GM18909 (cell line): ENCODE measurements around the gene ATP10D.

Source experiments
- ATAC-seq: cut with Tn5 transposase; IDR thresholded peaks from one replicate; pipeline ENCODE4 v1.9.1; 2021; ENCODE audit warnings: mild to moderate bottlenecking; ENCODE audit not compliant: unreplicated experiment, poor library complexity

Gene ATP10D

GRCh38 chr4:47485047-47485692 is at the start of gene ATP10D:
TSS of gene ATP10D (plus strand) at chr4:47485275. CDS start at chr4:47512541, 27,266 bp downstream.
- peak; percentile 99 for ATAC-seq

DNA sequence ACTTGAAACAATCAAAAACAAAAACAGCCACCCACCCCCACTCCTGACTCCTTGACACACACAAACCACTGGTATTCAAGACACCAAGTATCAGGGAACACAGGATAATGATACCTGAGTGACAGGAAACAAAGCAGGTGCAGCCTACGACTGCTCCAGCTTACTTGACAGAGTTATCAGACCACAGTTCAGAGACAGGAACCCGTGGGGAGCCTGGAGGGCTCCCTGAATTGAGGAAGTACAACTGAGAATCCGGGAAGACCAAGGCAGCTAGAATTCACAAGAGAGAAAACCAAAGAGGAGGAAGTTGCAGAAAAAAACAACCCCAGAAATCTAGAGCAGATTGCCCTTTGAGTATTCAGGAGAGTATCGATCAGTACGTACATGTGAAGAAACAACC is 42.1 kb upstream of the ATP10D start:
- ATAC-seq: peak; percentile 82

- ATAC-seq: no peak
Measured at GRCh38 chr4:47444031-47444430, 41.0 kb upstream of the ATP10D start.

- ATAC-seq: no peak
Measured at GRCh38 chr4:47451657-47452056, 33.4 kb upstream of the ATP10D start.

- ATAC-seq: peak; percentile 26
Measured at GRCh38 chr4:47462799-47463234, 22.3 kb upstream of the ATP10D start.

DNA sequence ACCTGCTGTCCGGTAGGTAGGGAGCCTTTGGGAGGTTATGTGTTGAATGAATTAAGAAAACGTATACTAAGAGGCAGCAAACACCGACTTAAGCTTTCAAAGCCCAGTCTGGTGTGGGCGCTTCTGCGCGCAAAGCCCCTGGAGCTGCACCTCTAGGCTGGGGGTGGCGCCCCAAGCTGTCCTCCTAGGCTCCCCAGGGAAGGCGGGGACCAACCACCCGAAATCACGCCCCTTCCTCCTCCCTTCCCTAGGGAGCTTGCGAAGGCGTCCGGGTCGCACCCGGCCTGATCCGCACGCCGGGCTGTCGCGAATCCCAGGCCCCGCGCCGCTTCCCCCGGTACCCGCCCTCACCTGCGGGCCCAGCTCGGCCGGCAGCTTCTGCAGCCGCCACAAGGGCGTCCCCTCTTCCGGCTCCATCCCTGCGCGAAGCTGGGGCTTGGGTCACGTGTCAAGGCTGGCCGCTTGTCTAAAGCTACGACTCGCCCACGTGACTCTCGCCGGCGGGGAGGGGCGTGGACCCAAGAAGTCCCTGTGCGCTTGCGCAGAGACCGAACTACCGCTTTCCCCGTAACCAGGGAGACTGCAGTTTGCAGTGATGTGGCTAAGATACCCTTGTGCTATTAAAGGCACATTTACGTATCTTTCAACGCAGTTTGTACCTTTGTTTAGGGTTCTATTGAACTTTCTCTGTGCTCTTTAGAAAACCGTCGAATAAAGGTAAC is 21.7 kb upstream of the ATP10D start, which contains the start of gene COMMD8:
Gene COMMD8, minus strand, starts transcription at position 468 of the 722 bp plus-strand sequence. Its CDS starts 51 bp downstream, at position 417.
- peak; percentile 95 for ATAC-seq

DNA sequence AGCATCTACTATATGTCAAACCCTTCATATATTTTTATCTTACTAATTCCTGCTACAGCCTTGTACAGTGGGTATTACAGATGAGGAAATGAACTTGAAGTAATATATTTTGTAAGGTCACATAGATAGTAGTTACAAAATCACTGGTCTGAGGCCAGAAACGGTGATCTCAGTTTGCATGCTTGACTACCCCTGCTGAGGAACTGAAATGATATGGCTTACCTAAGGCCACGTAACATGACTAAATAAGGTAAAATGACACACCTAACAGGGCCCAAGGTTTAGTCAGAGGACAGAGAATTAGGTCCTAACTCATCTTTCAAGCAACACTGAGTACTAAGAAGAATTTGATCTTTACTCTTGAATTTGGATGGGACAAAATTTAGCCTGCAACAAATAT is 20.1 kb upstream of the ATP10D start:
- ATAC-seq: peak; percentile 31

DNA sequence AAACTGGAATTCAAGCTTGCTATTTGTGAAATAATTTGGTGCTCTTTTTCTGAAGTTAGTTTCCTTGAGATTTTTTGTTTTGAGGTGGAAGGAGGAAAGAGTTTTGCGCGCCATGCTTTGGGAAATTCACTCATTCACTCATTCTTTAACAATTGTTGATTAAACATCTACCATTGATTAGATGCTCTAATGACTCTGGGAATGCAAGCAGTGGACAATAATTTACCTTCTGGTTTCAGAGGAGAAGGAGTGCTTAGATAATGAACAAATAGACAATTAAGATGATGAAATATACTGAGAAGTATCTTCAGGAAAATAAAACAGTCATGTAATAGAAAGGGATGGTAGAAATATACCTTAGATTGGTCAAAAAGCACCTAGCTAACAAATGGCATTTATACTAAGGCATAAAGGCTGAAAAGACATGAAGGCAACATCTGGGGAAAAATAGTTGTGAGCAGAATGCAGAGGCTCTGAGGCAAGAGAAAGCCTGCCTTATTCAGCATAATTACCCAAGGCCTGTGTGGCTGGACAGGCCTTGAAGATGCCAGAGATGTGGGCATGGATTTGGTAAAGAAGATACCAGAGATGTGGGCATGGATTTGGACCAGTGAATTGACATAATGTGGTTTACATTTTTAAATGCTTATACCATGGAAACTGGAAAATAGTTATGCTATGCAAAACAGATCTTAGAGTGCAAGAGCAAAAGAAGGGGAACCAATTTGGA is 18.9 kb upstream of the ATP10D start:
- ATAC-seq: no peak

GRCh38 chr4:47468706-47469365 is 16.2 kb upstream of the ATP10D start:
- no peak for ATAC-seq

DNA sequence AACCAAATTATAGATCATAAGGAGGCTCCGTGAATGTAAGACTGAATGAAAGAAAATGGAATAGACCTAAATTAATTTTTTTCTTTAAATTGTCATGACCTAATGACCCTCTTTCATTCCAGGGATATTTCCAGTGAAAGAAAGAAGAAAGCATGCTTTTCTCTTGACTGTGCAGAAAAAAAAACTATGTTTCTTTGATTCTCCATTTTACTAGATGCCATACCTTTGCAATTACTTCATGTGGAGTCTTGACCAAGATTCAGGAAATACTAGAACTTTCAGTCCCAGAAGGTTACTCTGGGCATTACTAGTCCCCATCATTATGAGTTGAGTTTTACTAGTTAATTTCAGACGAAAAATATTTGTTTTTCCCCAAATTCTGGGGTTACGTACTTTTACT is 15.1 kb upstream of the ATP10D start:
- no peak for ATAC-seq

DNA sequence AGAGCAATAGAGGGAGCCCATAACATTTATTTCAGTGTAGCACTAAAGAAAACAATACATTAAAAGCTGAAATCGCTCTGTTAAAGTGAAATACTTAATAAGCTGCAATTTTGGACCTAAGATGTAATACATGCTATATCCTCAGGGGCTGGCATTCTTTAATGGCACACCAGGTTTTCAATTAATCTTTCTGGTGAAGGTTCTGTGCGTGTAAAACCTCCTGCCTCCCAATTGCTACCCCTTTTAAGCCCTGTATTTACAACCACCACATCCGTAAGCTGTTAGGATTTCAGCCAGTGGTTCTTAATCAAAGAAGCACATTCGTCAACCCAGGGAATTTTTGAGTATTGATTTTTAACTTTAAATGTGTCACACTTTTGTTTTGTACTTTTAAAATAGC is 14.0 kb upstream of the ATP10D start:
- ATAC-seq: no peak

- no peak for ATAC-seq
Measured at GRCh38 chr4:47471591-47471990, 13.5 kb upstream of the ATP10D start.

DNA sequence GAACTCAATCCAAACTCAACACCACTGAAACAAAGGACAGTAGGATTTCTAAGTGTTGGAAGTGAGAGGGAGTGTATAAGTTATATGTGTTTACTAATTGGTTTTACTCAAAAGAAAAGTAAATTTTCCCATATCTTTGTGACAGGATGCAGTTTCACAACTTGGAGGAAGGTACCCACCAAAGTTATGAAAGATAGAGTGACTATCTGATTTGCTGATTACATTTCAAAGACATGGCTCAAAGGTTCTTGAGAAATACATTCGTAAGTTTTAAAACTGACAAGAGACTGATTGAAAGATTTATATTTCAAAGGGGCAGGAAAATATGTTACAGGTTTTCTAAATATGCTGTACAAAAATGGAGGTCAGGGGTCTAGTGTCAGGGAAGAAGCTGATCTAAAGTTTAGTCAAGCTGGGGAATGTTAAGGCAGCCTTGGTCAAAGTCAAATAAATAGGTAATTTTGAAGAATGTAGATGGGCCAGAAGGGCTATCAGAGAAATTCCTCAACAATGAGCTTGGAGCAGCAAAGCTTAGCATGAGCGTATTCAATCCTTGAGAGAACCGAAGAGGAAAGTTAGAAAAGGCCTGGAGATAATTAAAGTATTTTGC is 11.8 kb upstream of the ATP10D start:
- no peak for ATAC-seq

DNA sequence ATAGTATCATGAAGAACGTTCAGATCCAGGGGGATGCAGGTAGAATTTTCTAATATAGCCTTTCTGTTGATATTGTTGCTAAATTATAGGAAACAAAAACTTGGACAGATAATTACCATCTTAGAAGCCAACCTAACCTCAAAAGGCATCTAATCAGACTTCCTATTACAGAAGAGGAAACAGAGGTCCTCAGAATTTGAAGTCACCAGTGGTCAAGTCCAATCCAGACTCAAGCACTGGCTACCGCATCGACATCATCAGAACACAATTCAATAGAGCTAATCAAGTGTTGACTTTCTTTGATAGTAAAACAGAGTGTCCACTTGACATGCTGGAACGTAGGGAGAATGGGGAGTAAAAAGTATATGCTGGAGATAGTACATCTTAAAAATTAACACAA is 10.3 kb upstream of the ATP10D start:
- ATAC-seq: no peak

- ATAC-seq: no peak
Measured at GRCh38 chr4:47475411-47475810, 9.7 kb upstream of the ATP10D start.

GRCh38 chr4:47478804-47479203 is 6.3 kb upstream of the ATP10D start:
- no peak for ATAC-seq

DNA sequence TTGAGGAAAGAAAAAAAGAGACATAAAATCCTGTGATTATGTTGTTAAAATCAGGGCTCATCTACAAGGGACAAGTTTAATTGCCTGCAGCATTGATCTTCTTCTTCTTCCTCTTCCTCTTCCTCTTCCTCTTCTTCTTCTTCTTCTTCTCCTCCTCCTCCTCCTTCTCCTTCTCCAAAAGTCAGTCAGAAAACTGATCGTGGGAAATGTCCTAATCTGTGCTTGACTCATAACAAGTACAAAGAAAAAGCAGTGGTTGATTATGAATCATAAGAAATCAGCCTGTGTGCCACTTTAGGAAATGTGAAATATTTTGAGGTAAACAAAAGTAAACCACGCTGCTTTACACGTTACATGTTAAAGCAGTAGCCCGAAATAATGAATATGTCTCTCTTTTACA is 2.7 kb upstream of the ATP10D start:
- ATAC-seq: no peak

DNA sequence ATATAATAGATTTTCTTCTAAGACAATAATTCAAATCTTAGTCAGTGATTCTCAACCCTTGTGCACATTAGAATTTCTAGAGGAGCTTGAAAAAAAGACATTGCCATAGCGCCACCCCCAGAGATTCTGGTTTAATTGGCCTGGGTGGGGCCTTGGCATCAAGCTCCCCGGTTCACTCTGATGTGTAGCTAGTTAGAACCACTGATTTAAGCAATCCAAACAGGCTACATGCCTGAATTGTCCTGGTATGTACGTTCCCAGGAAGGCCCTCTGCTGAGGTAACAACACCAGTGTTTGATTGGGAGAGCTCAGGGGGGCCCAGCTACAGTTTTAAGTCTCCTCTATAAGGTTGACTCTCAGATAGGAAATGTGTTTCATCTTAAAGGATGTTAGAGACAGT is 1.3 kb upstream of the ATP10D start:
- no peak for ATAC-seq

DNA sequence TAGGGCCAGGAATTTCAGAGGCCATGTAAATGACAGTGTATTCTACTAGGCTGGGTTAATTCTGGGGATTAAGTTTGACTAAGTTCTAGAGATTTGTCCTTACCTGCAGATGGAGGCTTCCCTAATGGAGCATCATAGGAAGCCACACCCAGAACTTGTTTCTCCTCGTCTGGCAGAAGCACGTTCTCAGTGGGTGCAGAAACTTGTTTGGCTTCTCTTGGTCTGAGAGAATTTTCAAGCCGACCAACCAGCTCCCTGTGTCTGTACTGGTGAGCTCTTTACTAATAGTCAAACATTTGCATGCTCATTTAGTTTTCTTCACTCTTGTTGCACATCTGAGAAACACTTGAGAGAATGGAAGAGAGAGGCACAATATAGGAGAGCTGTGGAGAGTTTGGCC is 907 bp upstream of the ATP10D start:
- ATAC-seq: no peak

GRCh38 chr4:47485768-47486167 is 693 bp downstream of the ATP10D start:
- no peak for ATAC-seq
